Mucosa of gallbladder (tissue), 1 donor: ENCODE results near the gene CDR2L. TPM values are rescaled to one million over a fixed set of nuclear protein-coding genes. Genes with fewer than 3 reads are reported as not detected.
A peak's percentile ranks its signal among the peaks of the same experiment; 100 is the strongest.
"Not testable (repeated sequence)": the region's sequence is repeated elsewhere in the genome, so short reads cannot be mapped to it uniquely, and the experiment has no call there.

Experiments used
- DNase-seq: peaks from one replicate; pipeline ENCODE4 v3.0.0-alpha.2; 2020; ENCODE audit warnings: low spot score
- total RNA-seq: library from RNA; stranded (reverse); gene quantifications from one replicate; pipeline ENCODE4 v1.2.1, GENCODE V29; 2021
- donor health status: DM: no; HTN: no; CAD: no.

The CDR2L gene
- total RNA-seq, 1 donor from 2014 or later: 83.8 TPM

DNA sequence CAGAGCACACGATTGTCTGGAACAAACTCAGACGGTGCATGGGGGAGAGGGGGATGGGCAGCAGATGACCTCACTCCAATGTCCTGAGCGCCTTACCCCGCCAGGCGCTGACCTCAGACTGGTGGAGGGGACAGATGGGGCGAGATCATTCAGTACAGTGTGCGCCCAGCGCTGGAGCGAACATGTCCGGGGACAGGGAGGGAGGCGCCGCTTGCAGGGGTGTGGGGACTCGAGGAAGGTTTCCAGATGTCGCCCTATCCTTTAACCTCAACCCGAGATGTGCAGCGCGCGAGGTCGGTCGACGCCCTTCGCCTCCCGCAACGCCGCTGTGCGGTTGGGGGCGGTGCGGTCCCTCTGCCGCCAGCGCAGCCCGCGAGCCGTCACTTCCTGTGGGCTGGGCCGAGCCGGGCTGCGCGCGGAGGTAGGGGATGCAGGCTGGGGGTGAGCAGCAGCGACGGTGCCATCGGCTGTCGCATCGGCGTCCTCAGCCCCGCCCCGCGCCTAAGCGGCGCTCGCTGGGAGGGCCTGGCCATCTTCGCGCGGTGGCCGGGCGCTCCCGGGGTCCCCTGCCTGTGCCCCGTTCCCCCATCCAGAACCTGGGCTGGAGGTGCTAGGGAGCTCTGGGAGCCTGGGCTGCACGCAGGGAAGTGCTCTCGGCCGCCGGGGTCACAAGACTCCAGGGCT lies 5.3 kb upstream of the CDR2L start:
- DNase-seq: peak; percentile 70

DNA sequence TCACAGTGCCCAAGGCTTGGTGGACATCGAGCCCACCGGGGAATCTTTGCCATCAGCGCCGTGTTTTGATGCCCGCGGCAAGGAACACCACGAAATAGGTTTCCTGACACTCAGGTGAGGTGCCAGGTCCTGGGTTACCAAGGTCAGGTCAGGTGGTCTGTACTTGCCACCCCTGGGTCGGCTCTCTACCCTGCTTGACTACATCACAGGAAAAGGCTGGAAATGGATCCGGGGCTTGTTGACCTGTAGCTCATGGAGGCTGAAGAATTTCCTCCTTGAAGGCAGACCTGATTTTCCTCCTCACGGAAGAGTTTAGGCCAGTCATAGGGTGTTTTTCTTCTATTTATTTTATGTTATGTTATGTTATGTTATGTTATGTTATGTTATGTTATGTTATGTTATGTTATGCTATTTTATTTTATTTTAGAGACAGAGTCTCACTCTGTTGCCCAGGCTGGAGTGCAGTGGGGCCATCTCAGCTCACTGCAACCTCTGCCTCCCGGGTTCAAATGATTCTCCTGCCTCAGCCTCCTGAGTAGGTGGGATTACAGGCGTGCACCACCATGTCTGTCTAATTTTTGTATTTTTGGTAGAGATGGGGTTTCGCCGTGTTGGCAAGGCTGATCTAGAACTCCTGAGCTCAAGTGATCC lies 4.6 kb upstream of the CDR2L start:
- DNase-seq: not testable (repeated sequence)

- DNase-seq: no peak
Observed at GRCh38 chr17:74986206-74986576, 1.2 kb upstream of the CDR2L start.

DNA sequence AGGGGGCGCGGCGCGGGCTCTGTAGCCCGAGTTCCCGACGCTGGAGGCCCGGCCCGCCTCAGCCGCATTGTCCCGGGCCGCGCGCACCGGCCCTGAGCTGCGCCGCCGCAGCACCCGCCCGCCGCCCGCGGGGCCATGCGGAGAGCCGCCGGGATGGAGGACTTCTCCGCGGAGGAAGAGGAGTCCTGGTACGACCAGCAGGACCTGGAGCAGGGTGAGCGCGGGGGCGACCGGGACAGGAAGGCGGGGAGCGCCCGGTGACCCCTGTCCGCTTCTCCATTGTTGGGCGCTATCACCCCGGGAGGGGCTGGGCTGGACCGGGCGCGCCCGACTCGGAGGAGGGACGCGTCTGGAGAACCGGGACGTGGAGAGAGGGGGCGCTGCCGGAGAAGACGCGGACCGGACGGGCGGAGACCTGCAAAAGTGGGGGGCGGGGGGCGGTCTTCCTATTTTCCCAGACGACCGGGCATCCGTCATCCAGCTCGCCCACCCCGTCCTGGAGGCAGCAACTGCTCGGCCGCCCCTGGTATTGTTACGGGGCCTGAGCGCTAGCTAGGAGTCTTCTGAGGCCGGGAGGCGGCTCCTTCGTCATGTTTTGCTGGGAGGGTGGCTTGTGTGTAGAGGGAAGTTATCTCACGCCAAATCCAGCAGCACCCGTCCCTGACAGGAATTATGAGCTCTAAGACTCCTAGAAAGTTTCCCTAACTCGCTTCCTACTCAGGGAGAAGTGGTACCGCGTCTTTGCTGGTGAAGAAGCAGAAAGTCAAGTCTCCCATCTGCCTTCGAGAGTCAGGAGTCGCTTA lies 678 bp downstream of the CDR2L start:
- peak; percentile 79 for DNase-seq

DNA sequence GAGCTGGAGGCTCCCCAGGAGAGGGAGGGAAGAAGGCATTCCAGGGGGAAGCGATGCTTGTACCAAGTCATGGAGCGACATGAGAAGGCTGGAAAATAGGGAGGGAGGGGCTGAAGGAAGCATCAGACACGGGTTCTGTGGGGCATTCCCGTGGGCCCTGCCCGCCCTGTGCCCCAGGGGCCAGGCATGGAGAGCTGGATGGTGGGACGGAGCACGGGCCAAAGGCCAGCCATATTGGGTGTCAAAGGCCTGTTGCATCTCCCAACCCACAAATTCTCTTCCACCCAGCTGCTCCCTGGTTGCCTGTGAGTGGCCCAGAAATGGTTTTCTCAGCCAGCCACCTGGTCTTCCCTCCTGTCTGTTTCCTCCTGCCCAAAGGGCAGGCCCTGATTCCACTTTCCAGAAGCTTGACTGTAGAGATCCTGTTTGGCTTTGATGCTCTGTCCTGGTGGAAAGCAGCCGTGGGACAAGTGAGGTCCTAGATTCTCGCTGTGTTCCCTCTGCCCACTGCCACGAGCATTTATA lies 3.2 kb downstream of the CDR2L start:
- DNase-seq: no peak

- no peak for DNase-seq
Observed at GRCh38 chr17:74992223-74992622, 4.8 kb downstream of the CDR2L start.

DNA sequence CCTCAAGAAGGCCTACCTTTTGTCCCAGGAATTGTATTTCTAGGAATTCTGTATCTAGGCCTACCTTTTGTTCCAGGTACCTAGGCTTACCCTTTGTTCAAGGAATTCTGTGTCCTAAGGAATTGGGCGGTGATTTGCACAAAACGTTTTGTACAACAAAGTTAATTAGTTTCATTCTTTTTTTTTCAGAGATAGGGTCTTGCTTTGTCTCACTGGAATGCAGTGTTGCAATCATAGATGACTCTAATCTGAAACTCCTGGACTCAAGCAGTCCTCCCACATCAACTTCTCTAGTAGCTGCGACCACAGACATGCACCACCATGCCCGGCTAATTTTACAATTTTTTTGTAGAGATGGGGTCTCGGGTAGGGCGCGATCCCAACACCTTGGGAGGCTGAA lies 7.0 kb downstream of the CDR2L start:
- no peak for DNase-seq

GRCh38 chr17:74995847-74996246 lies 8.4 kb downstream of the CDR2L start:
- DNase-seq: no peak

- no peak for DNase-seq
Observed at GRCh38 chr17:74998783-74999182, 11.4 kb downstream of the CDR2L start.

DNA sequence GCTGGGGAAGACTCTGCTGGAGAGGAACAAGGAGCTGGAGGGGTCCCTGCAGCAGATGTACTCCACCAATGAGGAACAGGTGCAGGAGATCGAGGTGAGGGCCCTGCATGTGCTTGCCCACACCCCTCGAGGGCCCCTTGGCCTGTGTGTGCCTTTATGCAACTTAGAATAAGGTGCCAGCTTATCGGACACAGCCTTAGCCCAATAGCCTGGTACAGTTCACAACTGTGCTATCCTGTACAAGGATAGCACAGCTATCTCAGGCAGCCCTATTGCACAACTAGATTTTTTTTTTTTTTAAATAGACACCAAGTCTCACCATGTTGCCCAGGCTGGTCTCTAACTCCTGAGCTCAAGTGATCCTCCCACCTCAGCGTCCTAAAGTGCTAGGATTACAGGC lies 12.1 kb downstream of the CDR2L start:
- DNase-seq: no peak

GRCh38 chr17:75001915-75002843 lies 14.7 kb downstream of the CDR2L start:
- no peak for DNase-seq

GRCh38 chr17:75003070-75003956 lies 15.9 kb downstream of the CDR2L start:
- DNase-seq: no peak

DNA sequence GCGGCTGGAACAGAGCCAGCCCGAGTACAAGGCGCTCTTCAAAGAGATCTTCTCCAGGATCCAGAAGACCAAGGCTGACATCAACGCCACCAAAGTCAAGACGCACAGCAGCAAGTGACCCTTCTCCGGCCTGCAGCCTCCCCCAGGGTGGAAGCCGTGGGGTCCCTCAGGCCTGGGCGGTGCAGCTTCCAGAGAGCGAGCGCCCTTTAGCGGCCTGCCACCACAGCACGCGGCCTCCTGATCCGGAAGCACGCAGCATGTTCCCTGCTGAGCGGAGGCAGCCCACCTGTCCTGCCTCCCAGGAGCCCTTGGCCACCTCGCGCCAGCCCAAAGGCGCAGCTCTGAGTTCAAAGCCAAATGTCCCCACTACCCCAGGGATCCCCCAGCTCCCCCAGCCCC lies 16.5 kb downstream of the CDR2L start:
- no peak for DNase-seq

- DNase-seq: no peak
Observed at GRCh38 chr17:75004371-75004770, 16.9 kb downstream of the CDR2L start.

DNA sequence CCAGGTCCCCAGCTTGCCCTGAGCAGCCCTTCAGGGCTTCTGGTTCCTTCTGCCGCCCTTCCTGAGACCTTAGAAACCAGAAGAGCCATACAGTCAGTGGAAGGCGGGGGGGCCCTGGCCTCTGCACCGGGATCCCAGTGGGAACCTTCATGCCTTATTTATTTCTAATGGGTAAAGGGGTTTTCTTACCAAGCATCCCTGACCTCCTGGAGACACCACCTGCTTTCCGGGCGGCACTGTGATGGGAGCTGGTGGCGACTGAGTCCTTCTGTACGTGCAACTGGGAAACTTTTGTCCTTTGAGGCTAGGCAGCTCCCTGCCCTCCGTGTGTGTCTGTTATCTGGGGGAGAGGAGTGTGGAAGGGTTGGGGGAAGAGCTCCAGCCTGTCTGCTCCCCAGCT lies 17.9 kb downstream of the CDR2L start:
- DNase-seq: no peak

DNA sequence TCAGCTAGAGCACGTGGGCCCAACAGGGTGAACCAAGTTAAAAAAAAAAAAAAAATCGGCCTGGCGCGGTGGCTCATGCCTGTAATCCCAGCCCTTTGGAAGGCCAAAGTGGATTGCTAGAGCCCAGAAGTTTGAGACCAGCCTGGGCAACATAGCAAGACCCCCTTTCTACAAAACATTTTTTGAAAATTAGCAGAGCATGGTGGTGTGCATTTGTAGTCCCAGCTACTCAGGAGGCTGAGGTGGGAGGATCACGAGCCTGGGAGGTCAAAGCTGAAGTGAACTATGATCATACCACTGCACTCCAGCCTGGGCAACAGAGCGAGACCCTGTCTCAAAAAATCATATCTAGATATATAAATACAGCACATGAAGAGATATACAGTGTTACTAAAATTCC lies 18.7 kb downstream of the CDR2L start:
- DNase-seq: not testable (repeated sequence)

GRCh38 chr17:75006653-75007052 lies 19.2 kb downstream of the CDR2L start:
- DNase-seq: no peak

DNA sequence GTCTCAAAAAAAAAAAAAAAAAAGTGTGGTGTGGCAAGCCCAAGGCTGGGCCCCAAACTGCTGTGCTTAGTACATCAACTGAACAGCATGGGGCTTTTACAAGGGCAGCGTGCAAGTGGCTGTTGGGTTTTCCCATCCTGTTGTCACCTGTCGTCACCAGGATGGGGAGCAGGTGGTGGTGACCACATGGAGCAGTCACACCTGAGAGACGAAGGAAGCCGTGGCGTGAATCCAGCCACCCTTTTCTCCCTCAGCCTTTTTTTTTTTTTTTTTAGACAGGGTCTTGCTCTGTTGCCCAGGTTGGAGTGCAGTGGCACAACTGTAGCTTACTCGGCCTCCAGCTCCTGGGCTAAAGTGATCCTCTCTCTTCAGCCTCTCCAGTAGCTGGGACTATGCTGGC lies 20.9 kb downstream of the CDR2L start:
- DNase-seq: no peak

DNA sequence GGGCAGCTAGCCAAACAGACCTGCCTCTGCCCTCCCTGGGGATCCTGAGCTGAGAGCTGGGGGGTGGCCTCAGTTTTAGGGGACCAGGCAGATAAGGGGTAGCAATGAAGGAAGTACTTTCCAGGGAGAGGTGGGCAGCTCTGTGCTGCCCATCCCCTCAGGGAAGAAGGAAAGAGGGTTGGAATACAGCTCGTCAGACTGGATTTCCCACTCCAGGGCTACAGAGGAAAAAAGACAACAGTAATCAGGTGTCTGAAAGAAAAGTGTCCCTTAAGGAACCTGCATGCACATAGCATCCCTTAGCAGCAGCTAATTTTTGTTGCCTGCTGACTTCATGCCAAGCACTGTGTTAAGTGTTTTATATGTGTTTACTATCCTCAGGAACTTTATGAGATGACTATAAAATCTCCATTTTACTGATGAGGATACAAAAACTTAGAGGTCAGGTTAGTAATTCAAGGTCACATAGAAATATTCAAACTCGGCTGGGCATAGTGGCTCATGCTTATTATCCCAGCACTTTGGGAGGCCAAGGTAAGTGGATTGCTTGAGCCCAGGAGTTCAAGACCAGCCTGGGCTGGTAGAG lies 21.8 kb downstream of the CDR2L start:
- DNase-seq: no peak
